AG04449 (cell line): ENCODE results near the gene RMDN2.

Source experiments
- CTCF ChIA-PET: fragments of 350-600 bp; formaldehyde crosslinking; extraction: SDS; loops from one replicate; lab custom pipeline; 2021; ENCODE audit warnings: antibody characterized with exemption; lab: Yijun Ruan, JAX
- POLR2A ChIA-PET: fragments of 400-600, 350-600 bp; formaldehyde crosslinking; extraction: SDS; loops from one replicate; lab custom pipeline; 2020; ENCODE audit warnings: antibody characterized with exemption, inconsistent platforms; lab: Yijun Ruan, JAX
- DNase-seq: peaks from one replicate; pipeline ENCODE4 v3.0.0-alpha.2; 2010; ENCODE audit warnings: low read depth, low spot score
- H3K4me3 ChIP-seq: 2 replicates; pipeline ENCODE4 v1.5.1; 2011; ENCODE audit warnings: low read depth, mild to moderate bottlenecking, control low read depth, low read length
- CTCF ChIP-seq: IDR thresholded peaks from one replicate; pipeline ENCODE4 v1.5.1; 2011; ENCODE audit warnings: mild to moderate bottlenecking, moderate library complexity, low read length, control low read depth, inconsistent platforms; ENCODE audit not compliant: insufficient read depth; ENCODE audit errors: missing control alignments

RMDN2 gene

GRCh38 chr2:37984176-37984575 is 59.1 kb downstream of the RMDN2 start:
- no peak for DNase-seq
- TF ChIP-seq CTCF: no peak
- ChIA-PET CTCF (interaction anchor here (0.6 to 3.9 kb wide), 7 partner anchors 14 to 295 kb away, joined by 3 to 43 read pairs (median 4); no protein-coding TSS in a partner anchor), POLR2A (no interaction called here)
- H3K4me3 ChIP-seq: no peak overlapping the region

GRCh38 chr2:37984589-37984988 is 59.5 kb downstream of the RMDN2 start:
- no peak for DNase-seq
- ChIA-PET POLR2A (no interaction called here), CTCF (interaction anchor here (0.6 to 3.9 kb wide), 12 partner anchors 9 to 309 kb away, joined by 3 to 43 read pairs (median 4); no protein-coding TSS in a partner anchor)
- H3K4me3 ChIP-seq: no peak overlapping the region
- peak; percentile 13 for TF ChIP-seq CTCF

GRCh38 chr2:37985333-37985732 is 60.2 kb downstream of the RMDN2 start:
- H3K4me3 ChIP-seq: no peak overlapping the region
- no peak for TF ChIP-seq CTCF
- POLR2A ChIA-PET: no interaction called here
- CTCF ChIA-PET: interaction anchor here (0.6 to 3.9 kb wide), 12 partner anchors 9 to 308 kb away, joined by 3 to 43 read pairs (median 4); no protein-coding TSS in a partner anchor
- DNase-seq: no peak

GRCh38 chr2:37987098-37987775 is 62.1 kb downstream of the RMDN2 start:
- no peak for TF ChIP-seq CTCF
- CTCF ChIA-PET: interaction anchor here (0.7 to 3.9 kb wide), 3 partner anchors 282 to 290 kb away, joined by 3 to 43 read pairs (median 4); no protein-coding TSS in a partner anchor

GRCh38 chr2:37992601-37993000 is 67.5 kb downstream of the RMDN2 start:
- POLR2A ChIA-PET: no interaction called here
- H3K4me3 ChIP-seq: no peak overlapping the region
- CTCF ChIA-PET: interaction anchor here (0.8 to 3.0 kb wide), 10 partner anchors 10 to 285 kb away, joined by 3 to 19 read pairs (median 5); no protein-coding TSS in a partner anchor
- TF ChIP-seq CTCF: no peak
- no peak for DNase-seq

More at GRCh38 chr2:37987098-37987775, 62.1 kb downstream of the RMDN2 start:
- POLR2A ChIA-PET: no interaction called here
- no peak overlapping the region for H3K4me3 ChIP-seq
- DNase-seq: no peak

GRCh38 chr2:37993143-37993542 is 68.1 kb downstream of the RMDN2 start:
- no peak overlapping the region for H3K4me3 ChIP-seq
- no peak for TF ChIP-seq CTCF
- ChIA-PET POLR2A (no interaction called here), CTCF (interaction anchor here (0.8 to 3.0 kb wide), 11 partner anchors 11 to 296 kb away, joined by 3 to 19 read pairs (median 4); no protein-coding TSS in a partner anchor)
- no peak for DNase-seq
